GM12878 (cell line): ENCODE data around the gene PAQR8. TPM values are rescaled to one million over a fixed set of nuclear protein-coding genes. Genes with fewer than 3 reads are reported as not detected.

ENCODE experiments used
- CUX1 ChIP-seq: IDR thresholded peaks from 2 replicates; pipeline ENCODE4 v1.6.1; 2012; ENCODE audit warnings: improper control_type of control experiment, low read depth, low read length; ENCODE audit not compliant: insufficient replicate concordance
- E2F8 ChIP-seq: fragments of 450-650 bp; IDR thresholded peaks from 2 replicates; pipeline ENCODE4 v1.6.1; 2018; ENCODE audit warnings: mild to moderate bottlenecking, low read depth, moderate library complexity; ENCODE audit not compliant: partially characterized antibody
- EGR1 ChIP-seq, 2 experiments: IDR thresholded peaks; 1 replicate in 1 of 2; 2 replicates in 1 of 2; pipeline ENCODE4 v1.6.1; 2011 to 2012; ENCODE audit warnings: low read depth in 2 of 2, low read length in 2 of 2, borderline replicate concordance in 1 of 2, mild to moderate bottlenecking in 1 of 2, moderate library complexity in 1 of 2
- FOXM1 ChIP-seq: IDR thresholded peaks from 2 replicates; pipeline ENCODE4 v1.6.1; 2012; ENCODE audit warnings: low read depth, mild to moderate bottlenecking, inconsistent platforms, low read length, moderate library complexity
- RFX5 ChIP-seq: IDR thresholded peaks from 2 replicates; pipeline ENCODE4 v1.6.1; 2011; ENCODE audit warnings: low read depth, low read length, improper control_type of control experiment
- RUNX3 ChIP-seq: IDR thresholded peaks from 2 replicates; pipeline ENCODE4 v1.6.1; 2012; ENCODE audit warnings: low read length, inconsistent platforms
- TBL1XR1 ChIP-seq: IDR thresholded peaks from 2 replicates; pipeline ENCODE4 v1.6.1; 2012; ENCODE audit warnings: low read depth, low read length, improper control_type of control experiment
- polyA plus RNA-seq, 11 experiments: library from polyadenylated mRNA; depleted of rRNA in 4 of 11; unstranded in 6 of 11; stranded (reverse) in 5 of 11; fragments of >200 nt; fragmentation: Nextera tagmentation in 4 of 11; fragmentation: Illumina TruSeq in 1 of 11; extraction: Ambion mirVana in 4 of 11; extraction: Trizol in 1 of 11; gene quantifications; 1 replicate in 1 of 11; 2 replicates in 10 of 11; pipeline versions ENCODE4 v1.2.1 to v1.2.3, GENCODE V29; 2011 to 2016; ENCODE audit warnings: inconsistent platforms in 2 of 11, missing spikeins in 2 of 11, low read depth in 1 of 11
- total RNA-seq, 4 experiments: library from RNA; depleted of rRNA in 3 of 4; stranded (reverse); fragments of >200 nt in 3 of 4; fragmentation: Illumina TruSeq in 1 of 4; extraction: Trizol in 1 of 4; gene quantifications; 2 replicates each; pipeline versions ENCODE4 v1.2.1 to v1.2.3, GENCODE V29; 2013 to 2021
- TF ChIP-seq, protein P1 (sequence below): fragments of 450-650 bp; IDR thresholded peaks from 2 replicates; pipeline ENCODE4 v1.6.1; 2017; ENCODE audit warnings: low read depth, mild to moderate bottlenecking, moderate library complexity
- TF ChIP-seq, protein P2 (sequence below): fragments of 150-350 bp; IDR thresholded peaks from 2 replicates; pipeline ENCODE4 v1.6.1; 2014; ENCODE audit warnings: mild to moderate bottlenecking, low read depth, low read length

The PAQR8 gene
- total and polyA plus RNA-seq, 10 of the 15 experiments (the other 5 are each of a cell fraction or from before 2014, with no cell fraction given): 3.9 to 22.4 (median 14.6) TPM

GRCh38 chr6:52384145-52384766 is 22.3 kb downstream of the PAQR8 start (continued):
- TF ChIP-seq CUX1: no peak
- TF ChIP-seq FOXM1: no peak
- TF ChIP-seq EGR1 (IDR thresholded peaks at IDR 0.05; ENCODE audit: borderline replicate concordance in 1 of 2, low read depth in 2 of 2, low read length in 2 of 2): no peak
- TF ChIP-seq, protein P1, sequence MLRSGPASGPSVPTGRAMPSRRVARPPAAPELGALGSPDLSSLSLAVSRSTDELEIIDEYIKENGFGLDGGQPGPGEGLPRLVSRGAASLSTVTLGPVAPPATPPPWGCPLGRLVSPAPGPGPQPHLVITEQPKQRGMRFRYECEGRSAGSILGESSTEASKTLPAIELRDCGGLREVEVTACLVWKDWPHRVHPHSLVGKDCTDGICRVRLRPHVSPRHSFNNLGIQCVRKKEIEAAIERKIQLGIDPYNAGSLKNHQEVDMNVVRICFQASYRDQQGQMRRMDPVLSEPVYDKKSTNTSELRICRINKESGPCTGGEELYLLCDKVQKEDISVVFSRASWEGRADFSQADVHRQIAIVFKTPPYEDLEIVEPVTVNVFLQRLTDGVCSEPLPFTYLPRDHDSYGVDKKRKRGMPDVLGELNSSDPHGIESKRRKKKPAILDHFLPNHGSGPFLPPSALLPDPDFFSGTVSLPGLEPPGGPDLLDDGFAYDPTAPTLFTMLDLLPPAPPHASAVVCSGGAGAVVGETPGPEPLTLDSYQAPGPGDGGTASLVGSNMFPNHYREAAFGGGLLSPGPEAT: no peak
- TF ChIP-seq, protein P2, sequence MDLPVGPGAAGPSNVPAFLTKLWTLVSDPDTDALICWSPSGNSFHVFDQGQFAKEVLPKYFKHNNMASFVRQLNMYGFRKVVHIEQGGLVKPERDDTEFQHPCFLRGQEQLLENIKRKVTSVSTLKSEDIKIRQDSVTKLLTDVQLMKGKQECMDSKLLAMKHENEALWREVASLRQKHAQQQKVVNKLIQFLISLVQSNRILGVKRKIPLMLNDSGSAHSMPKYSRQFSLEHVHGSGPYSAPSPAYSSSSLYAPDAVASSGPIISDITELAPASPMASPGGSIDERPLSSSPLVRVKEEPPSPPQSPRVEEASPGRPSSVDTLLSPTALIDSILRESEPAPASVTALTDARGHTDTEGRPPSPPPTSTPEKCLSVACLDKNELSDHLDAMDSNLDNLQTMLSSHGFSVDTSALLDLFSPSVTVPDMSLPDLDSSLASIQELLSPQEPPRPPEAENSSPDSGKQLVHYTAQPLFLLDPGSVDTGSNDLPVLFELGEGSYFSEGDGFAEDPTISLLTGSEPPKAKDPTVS: no peak
- TF ChIP-seq RFX5: no peak
- TF ChIP-seq RUNX3: no peak
- no peak for TF ChIP-seq TBL1XR1
- TF ChIP-seq E2F8: no peak
- TF ChIP-seq, all 136 proteins: peak for 0
